Activated CD8-positive, alpha-beta T cell treated with anti-CD3 and anti-CD28 coated beads for 36 hours (primary cell): ENCODE results near the gene GDAP2. TPM values are rescaled to one million over a fixed set of nuclear protein-coding genes. Genes with fewer than 3 reads are reported as not detected.
A peak's percentile ranks its signal among the peaks of the same experiment; 100 is the strongest.

Experiments used
- ATAC-seq: fragments of 200-7000 bp; cut with Tn5 transposase; one replicate; pipeline ENCODE4 v1.10.0; 2021; ENCODE audit warnings: mild to moderate bottlenecking, moderate library complexity
- CTCF ChIA-PET: fragments of 350-600 bp; sonication (Branson Sonifier 250); formaldehyde crosslinking; loops from one replicate; lab custom pipeline; 2021; ENCODE audit warnings: antibody characterized with exemption; lab: Charles Lee
- POLR2A ChIA-PET: fragments of 350-600 bp; sonication (Branson Sonifier 250); formaldehyde crosslinking; loops from one replicate; lab custom pipeline; 2021; ENCODE audit warnings: antibody characterized with exemption; lab: Charles Lee
- DNase-seq: peaks from one replicate; pipeline ENCODE4 v3.0.0-alpha.2; 2020
- H3K27ac Mint-ChIP-seq: one replicate; pipeline ENCODE4 v1.8.0; 2021; ENCODE audit warnings: mild to moderate bottlenecking, mixed read lengths
- H3K27me3 Mint-ChIP-seq: one replicate; pipeline ENCODE4 v1.8.0; 2021; ENCODE audit warnings: mixed read lengths
- H3K36me3 Mint-ChIP-seq: one replicate; pipeline ENCODE4 v1.8.0; 2021; ENCODE audit warnings: low read depth, mixed read lengths
- H3K4me1 Mint-ChIP-seq: one replicate; pipeline ENCODE4 v1.8.0; 2021; ENCODE audit warnings: low read depth, mixed read lengths
- H3K4me3 Mint-ChIP-seq: one replicate; pipeline ENCODE4 v1.8.0; 2021; ENCODE audit warnings: mild to moderate bottlenecking, moderate library complexity, mixed read lengths
- H3K9me3 Mint-ChIP-seq: one replicate; pipeline ENCODE4 v1.8.0; 2021; ENCODE audit warnings: mixed read lengths
- CTCF ChIP-seq: fragments of 200-600 bp; IDR thresholded peaks from one replicate; pipeline ENCODE4 v1.8.0; 2022; ENCODE audit warnings: antibody characterized with exemption, mild to moderate bottlenecking
- intact Hi-C: fragments of 100-400 bp; cut with micrococcal nuclease; formaldehyde crosslinking; loops from one replicate; pipeline ENCODE4 v1.10.0; 2022
- total RNA-seq, 2 experiments: library from RNA; stranded (reverse); gene quantifications; one replicate each; pipeline ENCODE4 v1.2.3, GENCODE V29; 2021

GDAP2 gene
- total RNA-seq, 2 experiments from 2014 or later: 18.5 to 20.4 TPM

- Mint-ChIP-seq H3K27me3 (no peaks in the 10 kb centered on the region), H3K27ac (no peak overlapping the region), H3K4me3 (no peak overlapping the region), H3K36me3 (peaks cover 20% of the 10 kb centered on the region), H3K9me3 (no peaks in the 10 kb centered on the region), H3K4me1 (peaks cover 2% of the 10 kb centered on the region)
- no peak for ATAC-seq
- intact Hi-C loops: loop anchor here (10.0 kb wide), 1 partner anchor 363 kb away; no protein-coding TSS in a partner anchor
- no peak for TF ChIP-seq CTCF
- ChIA-PET POLR2A (no interaction called here), CTCF (interaction anchor here (1.3 to 5.1 kb wide), 2 partner anchors 143 to 362 kb away, joined by 4 to 36 read pairs; no protein-coding TSS in a partner anchor)
- no peak for DNase-seq
Measured at GRCh38 chr1:117897551-117897950, 31.9 kb downstream of the GDAP2 start.

DNA sequence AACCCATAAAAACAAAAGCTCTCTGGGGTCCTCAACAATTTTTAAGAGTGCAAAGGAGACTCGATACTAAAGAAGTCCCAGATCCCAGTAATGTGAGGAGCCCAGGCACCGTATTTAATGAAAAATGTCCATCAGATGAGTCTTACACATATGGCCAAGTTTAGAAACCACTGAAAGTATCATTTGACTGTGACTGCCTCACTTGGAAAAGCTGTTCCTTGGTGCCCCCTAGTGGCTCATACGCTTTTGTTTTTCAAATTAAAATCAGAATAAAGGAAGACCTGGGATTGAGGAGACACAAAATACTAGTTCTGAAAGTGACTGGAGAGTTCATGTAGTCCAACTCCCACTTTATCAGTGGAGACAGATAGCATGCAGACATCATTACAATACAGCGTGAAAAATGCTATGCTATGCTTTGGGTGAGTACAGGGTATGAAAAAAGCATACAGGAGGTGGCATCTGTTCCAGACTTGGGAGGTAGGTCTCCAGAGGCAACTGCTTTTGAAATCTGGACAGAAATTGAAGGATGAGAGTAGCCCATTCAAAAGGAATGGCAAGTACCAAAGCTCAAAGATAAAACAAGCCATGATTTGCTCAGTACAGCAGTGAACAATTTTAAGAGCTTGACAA lies 33.8 kb downstream of the GDAP2 start:
- peak; percentile 82 for TF ChIP-seq CTCF
- DNase-seq (peak; percentile 85), ATAC-seq (peak; percentile 88)
- Mint-ChIP-seq H3K9me3 (no peaks in the 10 kb centered on the region), H3K27ac (no peak overlapping the region), H3K4me3 (no peak overlapping the region), H3K27me3 (no peaks in the 10 kb centered on the region), H3K36me3 (peaks cover 13% of the 10 kb centered on the region), H3K4me1 (peaks cover 2% of the 10 kb centered on the region)
- intact Hi-C loops: loop anchor here (10.0 kb wide), 1 partner anchor 361 kb away; no protein-coding TSS in a partner anchor
- POLR2A ChIA-PET: interaction anchor here (0.6 kb wide), 1 partner anchor 383 kb away, joined by 3 read pairs; no protein-coding TSS in a partner anchor
- CTCF ChIA-PET: interaction anchor here (0.6 to 5.1 kb wide), 33 partner anchors 10 to 1913 kb away, joined by 3 to 46 read pairs (median 4); partner anchors contain the start of genes GDAP2 and WDR3

DNA sequence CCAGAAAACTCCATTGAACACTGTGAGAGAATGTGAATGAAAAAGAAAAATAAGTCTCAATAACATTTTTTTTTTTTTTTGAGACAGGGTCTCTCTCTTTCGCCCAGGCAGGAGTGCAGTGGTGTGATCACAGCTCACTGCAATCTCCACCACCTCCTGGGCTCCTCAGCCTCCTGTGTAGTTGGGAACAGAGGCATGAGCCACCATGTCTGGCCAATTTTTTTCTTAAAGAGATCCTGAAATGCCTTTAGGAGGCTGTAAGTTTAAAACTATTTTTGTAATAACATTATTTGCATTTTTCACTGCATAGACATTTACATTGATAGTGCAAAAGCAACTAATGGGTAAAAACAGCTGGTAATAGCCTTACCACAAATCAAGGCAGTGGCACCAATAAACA lies 35.3 kb downstream of the GDAP2 start:
- Mint-ChIP-seq H3K9me3 (no peaks in the 10 kb centered on the region), H3K36me3 (peaks cover 9% of the 10 kb centered on the region), H3K27me3 (no peaks in the 10 kb centered on the region), H3K4me1 (peaks cover 2% of the 10 kb centered on the region), H3K27ac (no peak overlapping the region), H3K4me3 (no peak overlapping the region)
- no peak for TF ChIP-seq CTCF
- ChIA-PET POLR2A (no interaction called here), CTCF (interaction anchor here (0.8 to 5.1 kb wide), 7 partner anchors 15 to 381 kb away, joined by 3 to 46 read pairs (median 18); no protein-coding TSS in a partner anchor)
- ATAC-seq (no peak), DNase-seq (no peak)
- intact Hi-C loops: loop anchor here (10.0 kb wide), 1 partner anchor 359 kb away; no protein-coding TSS in a partner anchor

GRCh38 chr1:117892512-117892911 lies 36.9 kb downstream of the GDAP2 start:
- intact Hi-C loops: loop anchor here (10.0 kb wide), 1 partner anchor 358 kb away; no protein-coding TSS in a partner anchor
- no peak overlapping the region for H3K27ac Mint-ChIP-seq
- ATAC-seq: no peak
- no peak for DNase-seq
- ChIA-PET POLR2A (no interaction called here), CTCF (interaction anchor here (4.5 to 5.1 kb wide), 2 partner anchors 134 to 357 kb away, joined by 23 to 36 read pairs; no protein-coding TSS in a partner anchor)
- no peak overlapping the region for H3K4me3 Mint-ChIP-seq
- H3K4me1 Mint-ChIP-seq: peaks cover 2% of the 10 kb centered on the region
- no peaks in the 10 kb centered on the region for H3K9me3 Mint-ChIP-seq
- no peaks in the 10 kb centered on the region for H3K27me3 Mint-ChIP-seq
- no peak for TF ChIP-seq CTCF
- H3K36me3 Mint-ChIP-seq: peaks cover 8% of the 10 kb centered on the region

DNA sequence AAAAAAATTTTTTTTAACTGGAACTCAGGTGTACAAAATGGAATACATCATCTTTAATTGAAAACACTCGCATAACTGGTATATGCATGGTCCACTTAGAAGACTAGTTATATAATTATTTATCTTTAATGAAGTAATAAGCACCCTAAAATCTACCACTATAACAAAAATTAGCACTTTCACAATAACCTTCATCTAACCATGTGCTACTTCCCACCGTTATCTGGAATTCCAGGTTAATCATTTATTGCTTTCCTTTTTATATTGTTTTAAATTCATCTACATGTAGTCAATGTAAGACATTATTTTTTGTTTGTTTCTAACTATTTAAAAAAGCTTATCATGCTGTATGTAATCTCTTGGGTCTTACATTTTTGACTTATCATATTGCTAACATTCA lies 39.0 kb downstream of the GDAP2 start:
- ChIA-PET CTCF (no interaction called here), POLR2A (no interaction called here)
- TF ChIP-seq CTCF: no peak
- ATAC-seq (no peak), DNase-seq (no peak)
- Mint-ChIP-seq H3K4me3 (no peak overlapping the region), H3K9me3 (no peaks in the 10 kb centered on the region), H3K27ac (no peak overlapping the region), H3K27me3 (no peaks in the 10 kb centered on the region), H3K4me1 (peaks cover 4% of the 10 kb centered on the region), H3K36me3 (peaks cover 8% of the 10 kb centered on the region)
- intact Hi-C loops: loop anchor here (10.0 kb wide), 1 partner anchor 356 kb away; no protein-coding TSS in a partner anchor
